HG02798 (cell line): ENCODE results near the gene CEP170B.
"Not testable (repeated sequence)": the region's sequence is repeated elsewhere in the genome, so short reads cannot be mapped to it uniquely, and the experiment has no call there.

Experiments used
- ATAC-seq: cut with Tn5 transposase; IDR thresholded peaks from one replicate; pipeline ENCODE4 v1.9.1; 2021; ENCODE audit warnings: mild to moderate bottlenecking; ENCODE audit not compliant: unreplicated experiment, poor library complexity

Gene CEP170B

GRCh38 chr14:104877066-104877805 lies 12.2 kb downstream of the CEP170B start:
- no peak for ATAC-seq

- no peak for ATAC-seq
Observed at GRCh38 chr14:104877806-104878550, 12.9 kb downstream of the CEP170B start.

- no peak for ATAC-seq
Observed at GRCh38 chr14:104878582-104878981, 13.5 kb downstream of the CEP170B start.

GRCh38 chr14:104879201-104879982 lies 14.3 kb downstream of the CEP170B start:
- no peak for ATAC-seq

- no peak for ATAC-seq
Observed at GRCh38 chr14:104879983-104880565, 15.0 kb downstream of the CEP170B start.

GRCh38 chr14:104880584-104881210 lies 15.6 kb downstream of the CEP170B start:
- ATAC-seq: no peak

- no peak for ATAC-seq
Observed at GRCh38 chr14:104881369-104881979, 16.4 kb downstream of the CEP170B start.

GRCh38 chr14:104882325-104882973 lies 17.4 kb downstream of the CEP170B start:
- ATAC-seq: no peak

- no peak for ATAC-seq
Observed at GRCh38 chr14:104882991-104883660, 18.1 kb downstream of the CEP170B start.

GRCh38 chr14:104883681-104884361 lies 18.8 kb downstream of the CEP170B start:
- ATAC-seq: no peak

GRCh38 chr14:104884381-104884780 lies 19.3 kb downstream of the CEP170B start:
- not testable (repeated sequence) for ATAC-seq

GRCh38 chr14:104885031-104885972 lies 20.2 kb downstream of the CEP170B start:
- no peak for ATAC-seq

- no peak for ATAC-seq
Observed at GRCh38 chr14:104885973-104886689, 21.1 kb downstream of the CEP170B start.

- ATAC-seq: no peak
Observed at GRCh38 chr14:104886690-104887622, 21.9 kb downstream of the CEP170B start.
